ENCODE data around the gene VWA3B. TPM values are rescaled to one million over a fixed set of nuclear protein-coding genes. Genes with fewer than 3 reads are reported as not detected.

Gene VWA3B
- total and polyA plus RNA-seq, 4 donors, result 3.5 to 29.2 (median 11.2) TPM

- Histone ChIP-seq H3K9me3 (ENCODE audit: control insufficient read depth in 4 of 4, insufficient read depth in 3 of 4, low read length in 3 of 4) (peaks cover 0 to 7% (median 0%) of the 10 kb centered on the region in 4 donors), H3K27me3 (ENCODE audit: control insufficient read depth in 3 of 3, insufficient read depth in 3 of 3, low read length in 2 of 3) (peaks cover 0 to 16% (median 8%) of the 10 kb centered on the region in 3 donors), H3K27ac (ENCODE audit: low read depth in 1 of 2, low read length in 1 of 2) (no peak overlapping the region)
These were observed 1.3 kb downstream of the VWA3B start for GRCh38 chr2:98088261-98088660.

DNA sequence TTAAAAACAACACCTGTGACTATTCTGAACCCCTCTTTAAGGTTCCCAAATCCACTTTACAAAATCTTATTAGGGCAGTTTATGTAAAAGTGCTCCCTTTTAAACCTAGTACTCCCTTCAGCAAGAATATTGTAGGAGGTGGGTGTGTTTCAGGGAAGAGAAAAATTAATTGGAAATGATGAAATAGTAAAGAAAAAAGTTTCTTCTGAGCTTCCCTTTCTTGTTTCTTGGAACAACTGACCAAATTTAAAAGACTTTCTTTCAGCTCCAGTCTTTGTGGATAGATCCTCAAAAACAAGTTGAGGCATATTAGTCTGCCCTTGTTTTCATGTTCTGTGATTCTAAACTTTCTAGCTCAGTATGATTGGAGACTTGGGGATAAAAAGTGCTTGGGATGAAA is 3.0 kb downstream of the VWA3B start:
- ATAC-seq (ENCODE audit: insufficient read depth, low FRiP score) (no peak), DNase-seq (no peak)
- Histone ChIP-seq H3K9me3 (ENCODE audit: control insufficient read depth in 4 of 4, insufficient read depth in 3 of 4, low read length in 3 of 4) (peaks cover 0 to 7% (median 0%) of the 10 kb centered on the region in 4 donors), H3K4me1 (ENCODE audit: control insufficient read depth in 5 of 5, insufficient read depth in 5 of 5, low read length in 5 of 5) (peaks cover 0 to 12% (median 8%) of the 10 kb centered on the region in 5 donors), H3K27me3 (ENCODE audit: control insufficient read depth in 3 of 3, insufficient read depth in 3 of 3, low read length in 2 of 3) (peaks cover 0 to 16% (median 8%) of the 10 kb centered on the region in 3 donors), H3K36me3 (ENCODE audit: control insufficient read depth in 4 of 4, insufficient read depth in 4 of 4, low read length in 4 of 4) (no peaks in the 10 kb centered on the region), H3K27ac (ENCODE audit: low read depth in 1 of 2, low read length in 1 of 2) (no peak overlapping the region), H3K9ac (ENCODE audit: insufficient read depth in 1 of 2, low read length in 2 of 2) (no peak overlapping the region), H3K4me3 (no peak overlapping the region)
- TF ChIP-seq, protein P1, sequence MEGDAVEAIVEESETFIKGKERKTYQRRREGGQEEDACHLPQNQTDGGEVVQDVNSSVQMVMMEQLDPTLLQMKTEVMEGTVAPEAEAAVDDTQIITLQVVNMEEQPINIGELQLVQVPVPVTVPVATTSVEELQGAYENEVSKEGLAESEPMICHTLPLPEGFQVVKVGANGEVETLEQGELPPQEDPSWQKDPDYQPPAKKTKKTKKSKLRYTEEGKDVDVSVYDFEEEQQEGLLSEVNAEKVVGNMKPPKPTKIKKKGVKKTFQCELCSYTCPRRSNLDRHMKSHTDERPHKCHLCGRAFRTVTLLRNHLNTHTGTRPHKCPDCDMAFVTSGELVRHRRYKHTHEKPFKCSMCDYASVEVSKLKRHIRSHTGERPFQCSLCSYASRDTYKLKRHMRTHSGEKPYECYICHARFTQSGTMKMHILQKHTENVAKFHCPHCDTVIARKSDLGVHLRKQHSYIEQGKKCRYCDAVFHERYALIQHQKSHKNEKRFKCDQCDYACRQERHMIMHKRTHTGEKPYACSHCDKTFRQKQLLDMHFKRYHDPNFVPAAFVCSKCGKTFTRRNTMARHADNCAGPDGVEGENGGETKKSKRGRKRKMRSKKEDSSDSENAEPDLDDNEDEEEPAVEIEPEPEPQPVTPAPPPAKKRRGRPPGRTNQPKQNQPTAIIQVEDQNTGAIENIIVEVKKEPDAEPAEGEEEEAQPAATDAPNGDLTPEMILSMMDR (IDR thresholded peaks at IDR 0.05; ENCODE audit: control extremely low read depth, extremely low read depth), result no peak

More at GRCh38 chr2:98088261-98088660, 1.3 kb downstream of the VWA3B start:
- TF ChIP-seq, protein P1 (IDR thresholded peaks at IDR 0.05; ENCODE audit: control extremely low read depth, extremely low read depth), result no peak
- DNase-seq, result peak in 2 of 3 donors; percentile 14 to 18
- no peak overlapping the region for H3K9ac ChIP-seq (ENCODE audit: insufficient read depth in 1 of 2, low read length in 2 of 2)
- no peak for ATAC-seq (ENCODE audit: insufficient read depth, low FRiP score)
- H3K4me1 ChIP-seq (ENCODE audit: control insufficient read depth in 5 of 5, insufficient read depth in 5 of 5, low read length in 5 of 5), result peaks cover 0 to 12% (median 8%) of the 10 kb centered on the region in 5 donors
- no peaks in the 10 kb centered on the region for H3K36me3 ChIP-seq (ENCODE audit: control insufficient read depth in 4 of 4, insufficient read depth in 4 of 4, low read length in 4 of 4)
- no peak overlapping the region for H3K4me3 ChIP-seq
- 51 to 73% methylated on average over 5 of the region's 5 CpGs for WGBS, 2 donors

DNA sequence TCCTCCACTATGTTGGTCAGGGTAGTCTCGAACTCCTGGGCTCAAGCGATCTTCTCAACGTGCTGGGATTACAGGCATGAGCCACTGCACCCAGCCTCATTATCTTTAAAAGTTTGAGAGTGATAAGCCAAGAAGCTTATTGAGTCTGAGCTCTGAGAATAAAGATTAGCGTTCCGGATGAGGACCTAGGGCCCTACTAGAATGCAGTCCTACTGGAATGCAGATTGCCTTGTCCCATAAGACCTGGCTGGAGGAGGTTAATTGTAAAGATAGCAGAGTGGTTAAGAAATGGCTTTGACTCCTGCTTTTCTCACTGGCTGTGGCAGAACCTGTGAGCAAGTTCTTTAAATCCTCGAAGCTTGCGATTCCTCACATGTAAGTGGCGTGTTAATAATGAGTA is 4.0 kb downstream of the VWA3B start:
- Histone ChIP-seq H3K9me3 (ENCODE audit: control insufficient read depth in 4 of 4, insufficient read depth in 3 of 4, low read length in 3 of 4) (peaks cover 0 to 7% (median 3%) of the 10 kb centered on the region in 4 donors), H3K4me3 (no peak overlapping the region), H3K27me3 (ENCODE audit: control insufficient read depth in 3 of 3, insufficient read depth in 3 of 3, low read length in 2 of 3) (peaks cover 0 to 11% (median 4%) of the 10 kb centered on the region in 3 donors), H3K36me3 (ENCODE audit: control insufficient read depth in 4 of 4, insufficient read depth in 4 of 4, low read length in 4 of 4) (no peaks in the 10 kb centered on the region), H3K9ac (ENCODE audit: insufficient read depth in 1 of 2, low read length in 2 of 2) (no peak overlapping the region), H3K4me1 (ENCODE audit: control insufficient read depth in 5 of 5, insufficient read depth in 5 of 5, low read length in 5 of 5) (peaks cover 0 to 12% (median 8%) of the 10 kb centered on the region in 5 donors), H3K27ac (ENCODE audit: low read depth in 1 of 2, low read length in 1 of 2) (no peak overlapping the region)
- no peak for DNase-seq
- ATAC-seq (ENCODE audit: insufficient read depth, low FRiP score), result no peak
- TF ChIP-seq, protein P1 (IDR thresholded peaks at IDR 0.05; ENCODE audit: control extremely low read depth, extremely low read depth), result no peak
- WGBS, 2 donors, result 80 to 82% methylated on average over 8 of the region's 8 CpGs

GRCh38 chr2:98091738-98092137 is 4.8 kb downstream of the VWA3B start:
- WGBS, 2 donors, result 29 to 81% methylated on average over 1 of the region's 1 CpG
- TF ChIP-seq, protein P1 (IDR thresholded peaks at IDR 0.05; ENCODE audit: control extremely low read depth, extremely low read depth), result no peak
- H3K4me1 ChIP-seq (ENCODE audit: control insufficient read depth in 5 of 5, insufficient read depth in 5 of 5, low read length in 5 of 5), result peaks cover 0 to 7% (median 4%) of the 10 kb centered on the region in 5 donors
- H3K4me3 ChIP-seq, result no peak overlapping the region
- DNase-seq (no peak), ATAC-seq (ENCODE audit: insufficient read depth, low FRiP score) (no peak)
- peaks cover 0 to 11% (median 4%) of the 10 kb centered on the region in 3 donors for H3K27me3 ChIP-seq (ENCODE audit: control insufficient read depth in 3 of 3, insufficient read depth in 3 of 3, low read length in 2 of 3)
- no peak overlapping the region for H3K27ac ChIP-seq (ENCODE audit: low read depth in 1 of 2, low read length in 1 of 2)
- no peaks in the 10 kb centered on the region for H3K36me3 ChIP-seq (ENCODE audit: control insufficient read depth in 4 of 4, insufficient read depth in 4 of 4, low read length in 4 of 4)
- H3K9me3 ChIP-seq (ENCODE audit: control insufficient read depth in 4 of 4, insufficient read depth in 3 of 4, low read length in 3 of 4), result peaks cover 0 to 7% (median 3%) of the 10 kb centered on the region in 4 donors
- H3K9ac ChIP-seq (ENCODE audit: insufficient read depth in 1 of 2, low read length in 2 of 2), result no peak overlapping the region
